Dermis blood vessel endothelial cell (primary cell): ENCODE measurements around the gene MTURN. TPM values are rescaled to one million over a fixed set of nuclear protein-coding genes. Genes with fewer than 3 reads are reported as not detected.

Source experiments
- DNase-seq: peaks from one replicate; pipeline ENCODE4 v3.0.0; 2010
- total RNA-seq: library from RNA; depleted of rRNA; stranded (reverse); fragments of >200 nt; gene quantifications from 2 replicates; pipeline ENCODE4 v1.2.3, GENCODE V29; 2014

Gene MTURN
- total RNA-seq, 1 donor from 2014 or later: 11.4 TPM

GRCh38 chr7:30136117-30136731 is 1.4 kb downstream of the MTURN start:
- peak; percentile 10 for DNase-seq

DNA sequence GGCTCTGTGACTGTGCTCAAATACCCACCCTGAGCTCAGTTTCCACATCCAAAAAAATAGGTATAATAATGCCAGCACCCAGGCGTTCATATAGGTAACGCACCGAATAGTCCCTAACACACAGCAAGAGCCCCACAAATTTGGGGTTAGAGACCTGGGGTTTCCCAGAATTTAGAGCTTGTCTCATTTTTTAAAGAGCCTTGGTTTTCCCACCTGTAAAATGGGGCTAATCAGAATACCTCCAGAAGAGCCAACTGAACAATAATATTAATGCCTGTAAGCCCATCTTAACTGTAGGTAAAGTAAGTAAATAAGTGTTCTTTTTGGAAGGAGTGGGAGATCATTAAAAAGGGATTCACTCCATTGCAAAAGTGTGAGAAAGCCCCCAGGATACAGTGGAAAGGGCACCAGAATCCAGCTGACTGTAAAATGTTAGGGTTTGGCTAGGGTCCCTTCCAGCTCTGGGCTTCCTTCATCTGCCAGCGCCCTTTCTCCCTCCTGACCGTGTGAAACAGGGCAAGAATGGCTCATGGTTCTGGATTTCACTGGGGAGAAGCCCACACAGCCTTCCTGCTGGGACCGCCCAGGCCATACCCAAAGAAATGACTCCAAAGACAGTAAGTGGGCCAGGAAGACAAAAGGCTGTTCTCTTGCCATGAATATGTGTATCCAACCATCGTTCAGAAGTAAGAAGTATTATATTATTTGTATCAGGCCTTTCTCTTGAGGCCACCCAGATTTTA is 2.1 kb downstream of the MTURN start:
- no peak for DNase-seq

DNA sequence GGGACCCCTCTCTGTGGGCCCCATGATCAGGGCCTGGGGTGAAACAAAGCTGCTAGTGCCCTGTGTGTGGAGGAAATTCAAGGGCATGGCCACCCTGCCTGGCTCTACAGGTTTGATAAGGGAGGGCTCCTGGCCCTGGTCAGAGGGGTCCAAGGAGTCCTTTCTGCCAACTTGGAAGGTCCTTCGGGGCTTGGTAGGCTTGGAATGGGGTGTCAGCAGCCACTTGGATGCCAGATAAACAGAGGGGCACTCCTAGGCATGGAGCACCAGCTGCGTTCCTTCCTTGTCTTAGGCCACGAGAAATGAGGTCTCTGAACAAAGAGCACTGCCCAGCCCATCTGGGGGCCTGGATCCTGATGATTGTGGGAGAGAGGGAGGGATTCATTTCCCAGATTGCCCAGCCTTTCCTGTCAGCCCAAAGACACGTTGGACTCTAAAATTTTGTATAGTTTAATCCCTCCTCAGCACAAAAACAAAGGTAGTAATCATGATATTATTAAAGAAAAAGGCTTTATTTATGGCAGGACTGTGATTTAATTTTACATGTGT is 5.1 kb downstream of the MTURN start:
- no peak for DNase-seq

DNA sequence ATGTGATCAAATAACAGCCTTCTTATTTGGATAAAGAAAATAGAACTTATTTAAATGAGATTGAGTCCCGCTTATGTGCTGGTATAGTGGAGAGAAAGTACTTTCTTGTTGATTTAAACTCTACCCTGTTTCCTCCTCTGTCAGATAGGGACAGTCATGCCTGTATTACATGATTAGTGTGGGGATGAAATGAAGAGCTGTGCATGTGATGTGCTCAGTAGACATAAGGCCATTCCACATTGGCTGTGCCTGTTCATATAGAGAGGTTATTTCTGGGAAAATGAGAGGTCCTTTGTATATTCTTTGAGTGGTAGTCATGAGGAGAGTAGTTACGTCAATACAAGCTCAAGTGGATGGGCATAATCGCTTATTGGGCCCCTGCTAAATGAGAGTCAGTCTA is 5.7 kb downstream of the MTURN start:
- DNase-seq: no peak

- peak; percentile 72 for DNase-seq
These were observed 7.9 kb downstream of the MTURN start for GRCh38 chr7:30142710-30143109.

DNA sequence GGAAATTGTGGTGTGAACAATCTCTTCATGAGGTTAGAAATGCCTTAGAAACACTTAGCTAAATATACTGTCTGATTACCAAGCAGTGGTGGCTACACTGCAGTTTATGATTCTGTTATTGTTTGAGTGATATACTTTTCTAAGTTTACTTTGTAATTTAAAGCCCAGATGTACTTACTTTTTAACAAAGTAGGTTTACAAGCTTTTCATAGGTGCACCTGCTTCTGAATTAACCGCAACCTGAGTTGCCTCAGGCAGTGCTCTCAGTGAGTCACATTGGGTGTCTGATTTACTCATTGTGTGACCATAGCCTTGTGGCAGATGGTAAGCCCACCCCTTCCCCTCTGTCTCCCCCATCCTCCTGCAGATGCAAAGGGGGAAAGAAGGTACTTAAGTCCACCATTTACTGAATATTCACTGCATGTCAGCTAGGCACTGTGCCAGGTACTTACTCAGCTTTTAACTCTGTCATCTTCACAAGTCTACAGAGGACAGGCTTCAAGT is 9.0 kb downstream of the MTURN start:
- DNase-seq: peak; percentile 34

GRCh38 chr7:30144657-30145306 is 10.0 kb downstream of the MTURN start:
- DNase-seq: no peak

GRCh38 chr7:30145426-30145970 is 10.7 kb downstream of the MTURN start:
- DNase-seq: no peak

GRCh38 chr7:30146127-30146612 is 11.4 kb downstream of the MTURN start:
- peak; percentile 28 for DNase-seq

- DNase-seq: no peak
These were observed 12.4 kb downstream of the MTURN start for GRCh38 chr7:30147223-30147622.

GRCh38 chr7:30147785-30148184 is 13.0 kb downstream of the MTURN start:
- DNase-seq: no peak

DNA sequence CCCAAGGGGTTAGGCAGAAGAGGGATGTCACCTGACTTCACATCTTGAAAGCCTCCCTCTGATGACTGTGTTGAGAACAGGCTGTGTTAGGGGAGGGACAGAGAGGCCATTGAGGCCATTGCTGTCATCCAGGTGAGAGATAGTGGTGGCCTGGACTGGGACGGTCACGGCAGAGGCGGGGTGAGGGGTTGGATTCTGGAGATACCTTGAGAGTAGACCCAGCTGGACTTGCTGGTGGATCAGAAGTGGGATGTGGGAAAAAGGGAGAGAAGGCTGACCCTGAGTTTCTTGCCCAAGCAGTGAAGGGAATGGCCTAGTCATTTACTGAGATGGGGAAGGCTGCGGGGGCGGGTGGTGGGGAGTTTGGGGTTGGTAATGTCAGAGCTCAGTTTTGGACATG is 13.6 kb downstream of the MTURN start:
- DNase-seq: no peak

DNA sequence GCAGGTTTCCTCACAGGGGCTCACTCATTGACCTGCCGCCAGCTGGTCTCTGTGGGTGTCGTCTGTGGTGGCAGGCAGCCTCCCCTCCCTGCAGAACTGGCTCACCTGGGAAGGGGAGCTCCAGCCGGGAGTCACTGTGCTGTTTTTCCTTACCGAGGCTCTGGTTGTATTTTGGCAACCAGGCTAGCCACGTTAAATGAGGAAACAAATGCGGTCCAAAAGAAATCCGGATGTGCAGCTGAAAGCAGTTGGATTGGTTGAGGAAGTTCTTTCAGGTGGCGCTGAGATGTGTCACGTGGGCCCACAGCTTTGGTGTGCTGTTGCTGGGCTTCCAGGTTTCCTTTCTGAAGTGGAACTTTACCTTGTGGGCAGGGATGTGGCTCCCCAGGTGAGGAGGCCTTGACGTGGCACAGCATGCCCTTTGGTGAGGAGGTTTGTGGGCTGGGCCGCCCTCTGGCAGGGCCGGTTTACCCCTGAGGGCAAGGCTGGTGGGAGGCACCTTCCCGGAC is 14.2 kb downstream of the MTURN start:
- DNase-seq: no peak

DNA sequence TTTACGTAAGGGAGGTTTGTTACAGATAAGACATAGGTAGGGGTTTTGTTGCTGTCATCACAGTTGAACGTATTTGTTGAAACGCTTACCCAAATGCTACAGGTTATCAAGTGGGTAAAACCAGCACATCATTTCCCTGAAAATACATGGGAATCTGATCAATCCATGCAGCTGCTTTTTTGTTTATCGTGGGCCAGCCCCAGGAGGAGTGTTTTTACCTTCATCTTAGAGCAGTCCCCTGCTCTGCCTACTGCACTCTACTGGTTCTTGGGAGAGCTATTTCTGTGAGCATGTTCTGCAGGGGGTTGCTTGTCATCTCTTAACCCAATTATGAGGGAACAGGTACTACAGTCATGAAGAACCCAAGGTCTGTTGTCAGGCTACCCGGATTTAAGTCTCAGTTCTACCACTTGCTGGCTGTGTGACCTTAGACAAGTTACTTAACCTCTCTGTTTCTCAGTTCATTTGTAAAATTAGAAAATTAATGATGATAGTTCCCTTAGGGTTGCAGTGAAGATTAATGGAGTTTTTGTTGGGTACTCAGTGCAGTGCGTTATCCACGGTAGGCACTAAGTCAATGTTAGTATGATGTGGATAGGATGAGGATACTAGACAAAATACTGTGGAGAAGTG is 15.0 kb downstream of the MTURN start:
- DNase-seq: no peak

DNA sequence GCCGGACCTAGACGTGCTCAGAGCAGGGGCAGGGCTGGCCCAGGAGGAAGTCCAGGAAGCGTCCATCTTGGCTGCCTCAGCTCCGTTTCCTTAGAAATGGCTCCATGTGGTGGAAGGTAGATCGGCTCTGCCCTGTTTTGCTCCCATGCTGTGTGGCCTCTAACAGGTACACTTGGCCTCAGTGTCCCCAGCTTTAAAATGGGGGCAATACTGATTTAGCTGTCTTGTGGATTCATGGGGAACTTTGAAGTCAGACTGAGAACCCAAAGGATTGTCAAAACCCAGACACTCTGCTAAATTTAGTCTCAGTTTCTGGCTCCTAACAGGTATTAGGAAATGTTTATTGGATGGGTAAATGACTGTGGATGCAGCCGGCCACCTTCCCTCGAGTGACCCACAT is 15.9 kb downstream of the MTURN start:
- DNase-seq: no peak

DNA sequence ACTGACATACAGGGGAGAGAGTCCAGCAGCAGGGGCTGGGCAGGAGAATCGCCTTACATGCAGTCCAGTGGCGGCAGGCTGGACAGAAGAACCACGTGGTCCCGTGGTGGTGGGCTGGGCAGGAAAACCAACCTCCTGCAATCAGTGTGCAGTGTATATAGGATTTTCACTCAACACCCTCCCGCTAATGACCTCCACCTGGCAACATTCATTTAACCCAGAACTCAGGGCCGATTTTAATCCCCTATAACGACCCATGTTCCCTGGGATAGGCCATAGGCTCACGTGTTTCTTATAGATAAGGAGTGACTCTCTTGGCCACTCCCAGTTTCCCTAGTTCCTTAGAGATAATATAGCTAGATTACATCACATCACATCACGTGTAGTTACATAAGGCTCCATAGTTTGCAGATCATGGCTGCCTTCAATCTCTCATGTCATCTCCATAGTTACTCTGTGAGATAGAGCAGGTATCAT is 19.4 kb downstream of the MTURN start:
- DNase-seq: no peak

- no peak for DNase-seq
These were observed 20.7 kb downstream of the MTURN start for GRCh38 chr7:30155481-30155880.

DNA sequence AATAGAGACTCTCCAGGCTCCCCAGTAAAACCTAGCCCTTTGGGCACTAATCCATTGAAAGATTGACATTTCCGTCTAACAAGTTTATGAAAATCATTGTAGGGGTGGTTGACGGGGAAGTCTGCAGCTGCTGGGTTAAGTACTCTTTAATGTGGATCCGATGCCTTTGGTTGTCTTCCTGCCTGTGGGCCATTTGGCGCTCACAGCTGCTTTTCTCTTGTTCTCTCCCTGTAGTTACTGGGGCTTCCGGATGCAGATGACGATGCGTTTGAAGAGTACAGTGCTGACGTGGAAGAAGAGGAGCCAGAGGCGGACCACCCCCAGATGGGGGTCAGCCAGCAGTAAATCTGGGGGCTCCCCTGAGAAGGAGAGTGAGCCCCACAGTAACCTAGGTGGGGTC is 22.4 kb downstream of the MTURN start:
- DNase-seq: no peak

DNA sequence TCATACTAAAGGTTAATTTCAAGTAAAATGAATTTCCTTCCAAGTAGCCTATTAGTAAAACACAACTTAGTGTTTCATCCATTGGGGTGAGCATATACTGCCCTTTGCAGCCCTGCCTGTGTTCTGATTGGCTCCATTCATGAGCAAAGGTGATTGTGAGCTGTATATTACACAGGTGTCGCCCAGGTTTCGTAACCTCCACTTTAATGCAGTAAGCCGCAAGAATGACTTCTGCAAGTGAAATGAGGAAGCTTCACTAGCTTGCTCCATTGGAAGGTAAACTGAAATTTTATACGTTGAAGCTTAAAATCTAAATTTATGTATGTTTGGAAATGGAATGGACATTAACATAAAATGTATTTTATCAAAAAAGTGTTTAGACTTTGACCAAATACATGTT is 24.4 kb downstream of the MTURN start:
- no peak for DNase-seq

GRCh38 chr7:30159698-30160143 is 24.9 kb downstream of the MTURN start:
- DNase-seq: peak; percentile 41

GRCh38 chr7:30160329-30160728 is 25.5 kb downstream of the MTURN start:
- DNase-seq: no peak

DNA sequence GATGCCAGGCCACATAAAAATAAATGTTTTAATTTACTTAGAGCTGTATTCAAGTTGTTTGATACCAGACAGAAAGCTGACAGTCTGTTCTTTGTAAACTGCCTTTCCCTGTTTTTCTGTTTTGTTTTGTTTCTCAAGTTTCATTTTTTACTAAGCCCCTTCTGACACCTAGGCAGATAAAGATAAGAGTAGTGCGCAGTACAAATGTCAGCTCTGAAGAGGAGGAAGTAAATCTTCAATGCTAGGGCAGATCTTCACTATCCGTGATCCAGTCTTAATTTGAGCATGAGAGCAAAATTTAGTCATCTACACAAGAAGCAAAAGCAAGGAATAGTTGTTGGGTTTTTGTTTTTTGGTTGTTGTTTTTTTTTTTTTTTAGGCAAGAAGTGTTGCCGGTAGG is 27.3 kb downstream of the MTURN start:
- DNase-seq: no peak
